WTC11 (cell line): ENCODE results near the gene SSH2. TPM values are rescaled to one million over a fixed set of nuclear protein-coding genes. Genes with fewer than 3 reads are reported as not detected.

ENCODE experiments used
- ATAC-seq: fragments of 200-7000 bp; cut with Tn5 transposase; 2 replicates; pipeline ENCODE4 v1.10.0; 2021; ENCODE audit warnings: mild to moderate bottlenecking, moderate library complexity
- CTCF ChIA-PET: fragments of 300-600 bp; sonication (Branson Sonifier 250); formaldehyde crosslinking; loops from one replicate; lab custom pipeline; 2021; ENCODE audit warnings: antibody characterized with exemption; lab: Charles Lee
- POLR2A ChIA-PET: fragments of 350-600 bp; sonication (Branson Sonifier 250); formaldehyde crosslinking; loops from one replicate; lab custom pipeline; 2021; ENCODE audit warnings: antibody characterized with exemption; lab: Charles Lee
- DNase-seq: peaks from one replicate; pipeline ENCODE4 v3.0.0; 2021; ENCODE audit warnings: low spot score
- H3K27ac Mint-ChIP-seq: 2 replicates; pipeline ENCODE4 v1.8.0; 2021; ENCODE audit warnings: mixed read lengths
- H3K27me3 Mint-ChIP-seq: 2 replicates; pipeline ENCODE4 v1.8.0; 2021; ENCODE audit warnings: low read depth, mild to moderate bottlenecking, moderate library complexity, mixed read lengths
- H3K36me3 Mint-ChIP-seq: 2 replicates; pipeline ENCODE4 v1.8.0; 2021; ENCODE audit warnings: mixed read lengths
- H3K4me1 Mint-ChIP-seq: 2 replicates; pipeline ENCODE4 v1.8.0; 2022; ENCODE audit warnings: mixed read lengths
- H3K4me3 Mint-ChIP-seq: 2 replicates; pipeline ENCODE4 v1.8.0; 2021; ENCODE audit warnings: mild to moderate bottlenecking, moderate library complexity, mixed read lengths
- H3K9me3 Mint-ChIP-seq: 2 replicates; pipeline ENCODE4 v1.8.0; 2021; ENCODE audit warnings: mixed read lengths
- ARID4B ChIP-seq: sonication (generic); formaldehyde crosslinking; IDR thresholded peaks from 2 replicates; pipeline ENCODE4 v1.8.0; 2023; ENCODE audit warnings: missing genetic modification reagents, mild to moderate bottlenecking, borderline replicate concordance
- ATF2 ChIP-seq: sonication (generic); formaldehyde crosslinking; IDR thresholded peaks from 2 replicates; pipeline ENCODE4 v1.8.1; 2022; ENCODE audit warnings: low read depth, missing genetic modification reagents, borderline replicate concordance
- ATF6 ChIP-seq: sonication (generic); formaldehyde crosslinking; IDR thresholded peaks from 2 replicates; pipeline ENCODE4 v1.8.1; 2023; ENCODE audit warnings: mild to moderate bottlenecking, missing genetic modification reagents
- CREB1 ChIP-seq: sonication (generic); formaldehyde crosslinking; IDR thresholded peaks from 2 replicates; pipeline ENCODE4 v1.8.0; 2023; ENCODE audit warnings: mild to moderate bottlenecking, missing genetic modification reagents
- ESRRA ChIP-seq: sonication (generic); formaldehyde crosslinking; IDR thresholded peaks from 2 replicates; pipeline ENCODE4 v1.8.1; 2022; ENCODE audit warnings: mild to moderate bottlenecking, missing genetic modification reagents, borderline replicate concordance
- FOXJ3 ChIP-seq: sonication (generic); formaldehyde crosslinking; IDR thresholded peaks from 2 replicates; pipeline ENCODE4 v1.9.0; 2021; ENCODE audit warnings: missing genetic modification reagents, mild to moderate bottlenecking, borderline replicate concordance
- GABPB1 ChIP-seq: sonication (generic); formaldehyde crosslinking; IDR thresholded peaks from 2 replicates; pipeline ENCODE4 v1.8.1; 2023; ENCODE audit warnings: mild to moderate bottlenecking, missing genetic modification reagents
- GTF2I ChIP-seq: fragments of 250-450 bp; sonication (Bioruptor Pico); conservative IDR thresholded peaks from 2 replicates; pipeline ENCODE4 v1.4.0; 2021; ENCODE audit warnings: mild to moderate bottlenecking
- IRF2 ChIP-seq: sonication (generic); formaldehyde crosslinking; IDR thresholded peaks from 2 replicates; pipeline ENCODE4 v1.8.0; 2022; ENCODE audit warnings: low read depth, missing genetic modification reagents, borderline replicate concordance
- RELA ChIP-seq: sonication (generic); formaldehyde crosslinking; IDR thresholded peaks from 2 replicates; pipeline ENCODE4 v1.8.1; 2022; ENCODE audit warnings: missing genetic modification reagents, mild to moderate bottlenecking, borderline replicate concordance
- USF1 ChIP-seq: sonication (generic); formaldehyde crosslinking; IDR thresholded peaks from 2 replicates; pipeline ENCODE4 v1.8.0; 2022; ENCODE audit warnings: mild to moderate bottlenecking, missing genetic modification reagents
- ZBTB43 ChIP-seq: sonication (generic); formaldehyde crosslinking; IDR thresholded peaks from 2 replicates; pipeline ENCODE4 v1.8.1; 2023; ENCODE audit warnings: mild to moderate bottlenecking, missing genetic modification reagents
- ZNF281 ChIP-seq: sonication (generic); formaldehyde crosslinking; IDR thresholded peaks from 2 replicates; pipeline ENCODE4 v1.8.0; 2023; ENCODE audit warnings: mild to moderate bottlenecking, missing genetic modification reagents
- ZNF532 ChIP-seq: fragments of 250-450 bp; sonication (Bioruptor Pico); IDR thresholded peaks from 2 replicates; pipeline ENCODE4 v1.9.0; 2021; ENCODE audit warnings: mild to moderate bottlenecking, borderline replicate concordance
- ZNF671 ChIP-seq: fragments of 250-450 bp; sonication (Bioruptor Pico); IDR thresholded peaks from 2 replicates; pipeline ENCODE4 v1.8.0; 2021; ENCODE audit warnings: mild to moderate bottlenecking
- ZSCAN18 ChIP-seq: fragments of 250-450 bp; sonication (Bioruptor Pico); IDR thresholded peaks from 2 replicates; pipeline ENCODE4 v2.1.2; 2022; ENCODE audit warnings: mild to moderate bottlenecking, moderate library complexity
- total RNA-seq: library from RNA; stranded (reverse); gene quantifications from 3 replicates; pipeline ENCODE4 v1.2.3, GENCODE V29; 2021

The SSH2 gene
- total RNA-seq, 1 experiment from 2014 or later: 14.3 TPM

- TF ChIP-seq ARID4B (CRISPR knock-in tag): no peak
- TF ChIP-seq ZNF671 (CRISPR knock-in tag): no peak
- TF ChIP-seq USF1 (CRISPR knock-in tag): no peak
- TF ChIP-seq ZBTB43 (CRISPR knock-in tag): no peak
- no peak for TF ChIP-seq IRF2 (CRISPR knock-in tag)
- TF ChIP-seq ATF6: no peak
- no peak for TF ChIP-seq ZNF281
- no peak for TF ChIP-seq GABPB1 (CRISPR knock-in tag)
- TF ChIP-seq GTF2I (CRISPR knock-in tag): no peak
- TF ChIP-seq FOXJ3 (CRISPR knock-in tag): no peak
- no peak for TF ChIP-seq ESRRA (CRISPR knock-in tag)
- TF ChIP-seq ZSCAN18 (CRISPR knock-in tag): no peak
These were observed 136.5 kb downstream of the SSH2 start (continued) for GRCh38 chr17:29793501-29793900.

- Mint-ChIP-seq H3K27me3 (no peaks in the 10 kb centered on the region), H3K36me3 (no peaks in the 10 kb centered on the region), H3K27ac (no peak overlapping the region; the same call in 1 of the 2 replicates), H3K4me1 (peaks cover 33% of the 10 kb centered on the region), H3K9me3 (peaks cover 5% of the 10 kb centered on the region; the same call in 1 of the 2 replicates), H3K4me3 (no peak overlapping the region)
- CTCF ChIA-PET: interaction anchor here (0.6 to 2.2 kb wide), 6 partner anchors 12 to 486 kb away, joined by 3 to 10 read pairs (median 4); no protein-coding TSS in a partner anchor
- POLR2A ChIA-PET: no interaction called here
- DNase-seq: no peak
- no peak for ATAC-seq
- TF ChIP-seq CREB1 (CRISPR knock-in tag): no peak
- no peak for TF ChIP-seq ATF2
- TF ChIP-seq RELA: no peak
- TF ChIP-seq ZNF532 (CRISPR knock-in tag): no peak
These were observed 138.5 kb downstream of the SSH2 start for GRCh38 chr17:29791336-29792080.
